DMS 273 treated with DMSO at 0.1 percent for 48 hours (cell line): ENCODE measurements around the gene ARSI.
"Not testable (repeated sequence)": the region's sequence is repeated elsewhere in the genome, so short reads cannot be mapped to it uniquely, and the experiment has no call there.

Experiments
- DNase-seq: peaks from one replicate; lab custom pipeline; 2025; lab: John Stamatoyannopoulos, UW

The ARSI gene

GRCh38 chr5:150265870-150266383 lies 36.8 kb downstream of the ARSI start:
- no peak for DNase-seq

GRCh38 chr5:150264667-150265603 lies 37.8 kb downstream of the ARSI start:
- no peak for DNase-seq

- no peak for DNase-seq
Observed at GRCh38 chr5:150263801-150264621, 38.7 kb downstream of the ARSI start.

GRCh38 chr5:150263375-150263775 lies 39.3 kb downstream of the ARSI start:
- DNase-seq = no peak

GRCh38 chr5:150262502-150262901 lies 40.2 kb downstream of the ARSI start:
- no peak for DNase-seq

GRCh38 chr5:150261231-150261630 lies 41.5 kb downstream of the ARSI start:
- DNase-seq = no peak

GRCh38 chr5:150258130-150258529 lies 44.6 kb downstream of the ARSI start:
- no peak for DNase-seq

GRCh38 chr5:150257424-150257823 lies 45.3 kb downstream of the ARSI start:
- no peak for DNase-seq

GRCh38 chr5:150256410-150257064 lies 46.2 kb downstream of the ARSI start:
- no peak for DNase-seq

GRCh38 chr5:150255659-150256409 lies 46.9 kb downstream of the ARSI start:
- DNase-seq = no peak

- no peak for DNase-seq
Observed at GRCh38 chr5:150254774-150255173, 47.9 kb downstream of the ARSI start.

GRCh38 chr5:150254363-150254762 lies 48.3 kb downstream of the ARSI start:
- no peak for DNase-seq

- DNase-seq = no peak
Observed at GRCh38 chr5:150253416-150254208, 49.1 kb downstream of the ARSI start.

GRCh38 chr5:150252489-150252888 lies 50.2 kb downstream of the ARSI start:
- DNase-seq = no peak

GRCh38 chr5:150251504-150251903 lies 51.2 kb downstream of the ARSI start:
- no peak for DNase-seq

GRCh38 chr5:150249744-150250143 lies 53.0 kb downstream of the ARSI start:
- DNase-seq = no peak

GRCh38 chr5:150248946-150249345 lies 53.8 kb downstream of the ARSI start:
- DNase-seq = no peak

GRCh38 chr5:150248493-150248892 lies 54.2 kb downstream of the ARSI start:
- not testable (repeated sequence) for DNase-seq

GRCh38 chr5:150247726-150248125 lies 55.0 kb downstream of the ARSI start:
- DNase-seq = no peak

GRCh38 chr5:150246835-150247234 lies 55.9 kb downstream of the ARSI start:
- DNase-seq = no peak

- DNase-seq = no peak
Observed at GRCh38 chr5:150246429-150246828, 56.3 kb downstream of the ARSI start.
